ENCODE results near the gene ACTR8. TPM values are rescaled to one million over a fixed set of nuclear protein-coding genes. Genes with fewer than 3 reads are reported as not detected.

The ACTR8 gene
- total and polyA plus RNA-seq, 2 of the 13 experiments (the other 11 are each of a cell fraction or from before 2014, with no cell fraction given): 15.5 to 29.0 TPM

DNA sequence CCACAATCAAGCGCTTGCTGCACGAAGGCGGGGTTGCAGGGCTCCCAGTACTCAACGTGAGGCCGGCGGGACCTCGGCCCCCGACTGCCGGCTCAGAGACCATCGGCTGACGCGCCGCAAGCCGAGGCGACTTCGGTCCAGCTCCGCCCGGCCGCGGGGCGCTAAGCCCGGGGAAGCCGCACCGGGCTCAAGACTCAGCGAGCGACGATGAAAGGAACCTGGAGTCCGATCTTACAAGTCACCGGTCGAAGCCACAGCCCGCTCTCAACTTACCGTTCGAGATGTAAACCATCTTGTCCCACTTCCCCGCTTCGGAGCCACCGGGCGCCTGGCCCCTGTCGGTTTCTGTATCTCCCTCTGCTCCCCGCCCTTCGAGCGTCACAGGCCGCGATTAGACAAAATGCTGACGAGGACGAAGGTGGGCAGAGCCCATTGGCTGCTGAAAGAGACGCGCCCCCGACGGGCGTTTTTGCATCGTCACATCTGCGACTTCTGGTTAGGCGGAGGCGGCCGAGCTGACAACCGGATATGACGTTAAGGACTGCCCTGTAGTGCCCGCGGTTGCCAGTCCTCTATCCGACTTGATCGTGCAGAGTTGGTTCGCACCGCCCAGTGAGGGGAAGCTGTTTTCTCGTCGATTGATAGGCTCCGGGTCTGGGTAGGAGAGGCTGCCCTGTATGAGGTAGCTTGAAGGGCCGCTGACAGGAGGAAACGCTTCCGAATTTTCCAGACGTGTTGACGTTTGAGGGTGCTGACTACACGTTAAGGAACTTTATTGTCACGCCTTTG lies 9.7 kb upstream of the ACTR8 start, which contains the start of gene SELENOK (continued):
- TF ChIP-seq, protein P1, sequence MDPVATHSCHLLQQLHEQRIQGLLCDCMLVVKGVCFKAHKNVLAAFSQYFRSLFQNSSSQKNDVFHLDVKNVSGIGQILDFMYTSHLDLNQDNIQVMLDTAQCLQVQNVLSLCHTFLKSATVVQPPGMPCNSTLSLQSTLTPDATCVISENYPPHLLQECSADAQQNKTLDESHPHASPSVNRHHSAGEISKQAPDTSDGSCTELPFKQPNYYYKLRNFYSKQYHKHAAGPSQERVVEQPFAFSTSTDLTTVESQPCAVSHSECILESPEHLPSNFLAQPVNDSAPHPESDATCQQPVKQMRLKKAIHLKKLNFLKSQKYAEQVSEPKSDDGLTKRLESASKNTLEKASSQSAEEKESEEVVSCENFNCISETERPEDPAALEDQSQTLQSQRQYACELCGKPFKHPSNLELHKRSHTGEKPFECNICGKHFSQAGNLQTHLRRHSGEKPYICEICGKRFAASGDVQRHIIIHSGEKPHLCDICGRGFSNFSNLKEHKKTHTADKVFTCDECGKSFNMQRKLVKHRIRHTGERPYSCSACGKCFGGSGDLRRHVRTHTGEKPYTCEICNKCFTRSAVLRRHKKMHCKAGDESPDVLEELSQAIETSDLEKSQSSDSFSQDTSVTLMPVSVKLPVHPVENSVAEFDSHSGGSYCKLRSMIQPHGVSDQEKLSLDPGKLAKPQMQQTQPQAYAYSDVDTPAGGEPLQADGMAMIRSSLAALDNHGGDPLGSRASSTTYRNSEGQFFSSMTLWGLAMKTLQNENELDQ (CRISPR knock-in tag; IDR thresholded peaks at IDR 0.05; ENCODE audit: borderline replicate concordance): no peak
- TF ChIP-seq ZMYM3 (CRISPR knock-in tag; IDR thresholded peaks at IDR 0.05) (peak; percentile 13; the same call in 1 of the 2 replicates), ZNF496 (CRISPR knock-in tag; IDR thresholded peaks at IDR 0.05; ENCODE audit: insufficient replicate concordance) (no peak), ZNF850 (CRISPR knock-in tag; conservative IDR thresholded peaks at IDR 0.05) (no peak), SP4 (CRISPR knock-in tag; IDR thresholded peaks at IDR 0.05) (peak; percentile 65; the same call in 1 of the 2 replicates), DR1 (CRISPR knock-in tag; IDR thresholded peaks at IDR 0.05) (peak; percentile 36; the same call in 1 of the 2 replicates), ELF1 (CRISPR knock-in tag; IDR thresholded peaks at IDR 0.05) (peak; percentile 69), ZNF792 (CRISPR knock-in tag; IDR thresholded peaks at IDR 0.05) (peak; percentile 41; the same call in 1 of the 2 replicates), FOXA1 (IDR thresholded peaks at IDR 0.05) (no peak), FOXA1 (CRISPR knock-in tag; IDR thresholded peaks at IDR 0.05) (0 out of 2 replicates have a peak, but pooled peaks have one; percentile 2), KDM1A (CRISPR knock-in tag; IDR thresholded peaks at IDR 0.05) (no peak), PHF5A (CRISPR knock-in tag; IDR thresholded peaks at IDR 0.05; ENCODE audit: low read depth, unreplicated experiment) (no peak), ZNF569 (CRISPR knock-in tag; IDR thresholded peaks at IDR 0.05; ENCODE audit: borderline replicate concordance) (no peak)
- TF ChIP-seq, protein P2, sequence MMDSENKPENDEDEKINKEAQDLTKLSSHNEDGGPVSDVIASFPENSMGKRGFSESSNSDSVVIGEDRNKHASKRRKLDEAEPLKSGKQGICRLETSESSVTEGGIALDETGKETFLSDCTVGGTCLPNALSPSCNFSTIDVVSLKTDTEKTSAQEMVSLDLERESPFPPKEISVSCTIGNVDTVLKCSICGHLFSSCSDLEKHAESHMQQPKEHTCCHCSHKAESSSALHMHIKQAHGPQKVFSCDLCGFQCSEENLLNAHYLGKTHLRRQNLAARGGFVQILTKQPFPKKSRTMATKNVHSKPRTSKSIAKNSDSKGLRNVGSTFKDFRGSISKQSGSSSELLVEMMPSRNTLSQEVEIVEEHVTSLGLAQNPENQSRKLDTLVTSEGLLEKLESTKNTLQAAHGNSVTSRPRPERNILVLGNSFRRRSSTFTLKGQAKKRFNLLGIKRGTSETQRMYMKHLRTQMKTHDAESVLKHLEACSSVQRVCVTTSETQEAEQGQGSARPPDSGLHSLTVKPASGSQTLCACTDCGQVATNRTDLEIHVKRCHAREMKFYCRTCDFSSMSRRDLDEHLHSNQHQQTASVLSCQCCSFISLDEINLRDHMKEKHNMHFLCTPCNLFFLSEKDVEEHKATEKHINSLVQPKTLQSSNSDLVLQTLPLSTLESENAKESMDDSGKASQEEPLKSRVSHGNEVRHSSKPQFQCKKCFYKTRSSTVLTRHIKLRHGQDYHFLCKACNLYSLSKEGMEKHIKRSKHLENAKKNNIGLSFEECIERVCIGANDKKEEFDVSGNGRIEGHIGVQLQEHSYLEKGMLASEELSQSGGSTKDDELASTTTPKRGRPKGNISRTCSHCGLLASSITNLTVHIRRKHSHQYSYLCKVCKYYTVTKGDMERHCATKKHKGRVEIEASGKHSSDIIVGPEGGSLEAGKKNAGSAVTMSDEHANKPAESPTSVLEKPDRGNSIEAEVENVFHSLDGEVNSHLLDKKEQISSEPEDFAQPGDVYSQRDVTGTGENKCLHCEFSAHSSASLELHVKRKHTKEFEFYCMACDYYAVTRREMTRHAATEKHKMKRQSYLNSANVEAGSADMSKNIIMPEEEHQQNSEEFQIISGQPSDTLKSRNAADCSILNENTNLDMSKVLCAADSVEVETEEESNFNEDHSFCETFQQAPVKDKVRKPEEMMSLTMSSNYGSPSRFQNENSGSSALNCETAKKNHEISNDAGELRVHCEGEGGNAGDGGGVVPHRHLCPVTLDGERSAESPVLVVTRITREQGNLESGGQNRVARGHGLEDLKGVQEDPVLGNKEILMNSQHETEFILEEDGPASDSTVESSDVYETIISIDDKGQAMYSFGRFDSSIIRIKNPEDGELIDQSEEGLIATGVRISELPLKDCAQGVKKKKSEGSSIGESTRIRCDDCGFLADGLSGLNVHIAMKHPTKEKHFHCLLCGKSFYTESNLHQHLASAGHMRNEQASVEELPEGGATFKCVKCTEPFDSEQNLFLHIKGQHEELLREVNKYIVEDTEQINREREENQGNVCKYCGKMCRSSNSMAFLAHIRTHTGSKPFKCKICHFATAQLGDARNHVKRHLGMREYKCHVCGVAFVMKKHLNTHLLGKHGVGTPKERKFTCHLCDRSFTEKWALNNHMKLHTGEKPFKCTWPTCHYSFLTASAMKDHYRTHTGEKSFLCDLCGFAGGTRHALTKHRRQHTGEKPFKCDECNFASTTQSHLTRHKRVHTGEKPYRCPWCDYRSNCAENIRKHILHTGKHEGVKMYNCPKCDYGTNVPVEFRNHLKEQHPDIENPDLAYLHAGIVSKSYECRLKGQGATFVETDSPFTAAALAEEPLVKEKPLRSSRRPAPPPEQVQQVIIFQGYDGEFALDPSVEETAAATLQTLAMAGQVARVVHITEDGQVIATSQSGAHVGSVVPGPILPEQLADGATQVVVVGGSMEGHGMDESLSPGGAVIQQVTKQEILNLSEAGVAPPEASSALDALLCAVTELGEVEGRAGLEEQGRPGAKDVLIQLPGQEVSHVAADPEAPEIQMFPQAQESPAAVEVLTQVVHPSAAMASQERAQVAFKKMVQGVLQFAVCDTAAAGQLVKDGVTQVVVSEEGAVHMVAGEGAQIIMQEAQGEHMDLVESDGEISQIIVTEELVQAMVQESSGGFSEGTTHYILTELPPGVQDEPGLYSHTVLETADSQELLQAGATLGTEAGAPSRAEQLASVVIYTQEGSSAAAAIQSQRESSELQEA (CRISPR knock-in tag; IDR thresholded peaks at IDR 0.05; ENCODE audit: not compliant biosample characterization): no peak
- TF ChIP-seq, protein P3, sequence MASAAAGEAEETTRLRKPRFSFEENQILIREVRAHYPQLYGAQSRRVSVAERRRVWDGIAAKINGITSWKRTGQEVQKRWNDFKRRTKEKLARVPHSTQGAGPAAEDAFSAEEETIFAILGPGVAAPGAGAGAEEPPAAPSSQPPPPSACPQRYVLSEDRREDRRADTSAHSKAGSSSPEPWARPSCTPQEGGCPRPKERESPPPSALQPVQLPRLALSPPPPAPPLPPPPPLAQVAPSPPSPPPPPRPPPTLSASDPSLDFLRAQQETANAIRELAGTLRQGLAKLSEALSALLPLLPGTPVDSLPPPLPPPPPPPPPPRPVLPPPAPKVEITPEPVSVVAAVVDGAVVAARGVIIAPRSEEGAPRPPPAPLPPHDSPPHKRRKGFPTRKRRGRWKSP (CRISPR knock-in tag; IDR thresholded peaks at IDR 0.05): peak; percentile 76
- TF ChIP-seq, protein P4, sequence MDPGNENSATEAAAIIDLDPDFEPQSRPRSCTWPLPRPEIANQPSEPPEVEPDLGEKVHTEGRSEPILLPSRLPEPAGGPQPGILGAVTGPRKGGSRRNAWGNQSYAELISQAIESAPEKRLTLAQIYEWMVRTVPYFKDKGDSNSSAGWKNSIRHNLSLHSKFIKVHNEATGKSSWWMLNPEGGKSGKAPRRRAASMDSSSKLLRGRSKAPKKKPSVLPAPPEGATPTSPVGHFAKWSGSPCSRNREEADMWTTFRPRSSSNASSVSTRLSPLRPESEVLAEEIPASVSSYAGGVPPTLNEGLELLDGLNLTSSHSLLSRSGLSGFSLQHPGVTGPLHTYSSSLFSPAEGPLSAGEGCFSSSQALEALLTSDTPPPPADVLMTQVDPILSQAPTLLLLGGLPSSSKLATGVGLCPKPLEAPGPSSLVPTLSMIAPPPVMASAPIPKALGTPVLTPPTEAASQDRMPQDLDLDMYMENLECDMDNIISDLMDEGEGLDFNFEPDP (CRISPR knock-in tag; conservative IDR thresholded peaks at IDR 0.05): no peak

Data from HepG2 (cell line).